HFFc6 (cell line): ENCODE results near the gene ZNF205. TPM values are rescaled to one million over a fixed set of nuclear protein-coding genes. Genes with fewer than 3 reads are reported as not detected.

ENCODE experiments used
- DNase-seq: peaks from one replicate; pipeline ENCODE4 v3.0.0-alpha.2; 2018
- H3K27ac Mint-ChIP-seq: 2 replicates; pipeline ENCODE4 v1.8.0; 2020; ENCODE audit warnings: mild to moderate bottlenecking, mixed read lengths
- H3K27me3 Mint-ChIP-seq: 2 replicates; pipeline ENCODE4 v1.8.0; 2021; ENCODE audit warnings: mild to moderate bottlenecking, moderate library complexity, mixed read lengths; ENCODE audit not compliant: insufficient read depth
- H3K36me3 Mint-ChIP-seq: 2 replicates; pipeline ENCODE4 v1.8.0; 2021; ENCODE audit warnings: low read depth, mixed read lengths
- H3K4me1 Mint-ChIP-seq: 2 replicates; pipeline ENCODE4 v1.8.0; 2020; ENCODE audit warnings: low read depth, mixed read lengths
- H3K4me3 Mint-ChIP-seq: 2 replicates; pipeline ENCODE4 v1.8.0; 2020; ENCODE audit warnings: mild to moderate bottlenecking, moderate library complexity, mixed read lengths
- H3K9me3 Mint-ChIP-seq: 2 replicates; pipeline ENCODE4 v1.8.0; 2020; ENCODE audit warnings: mild to moderate bottlenecking, mixed read lengths
- total RNA-seq, 6 experiments: library from RNA; stranded (reverse); fragmentation: NEBNext Ultra II Directional; extraction: Animal tissue kit (Norgen Biotek cat#: 25700); gene quantifications; 2 replicates in 1 of 6; 3 replicates in 5 of 6; pipeline ENCODE4 v1.2.3, GENCODE V29; 2021
- TF ChIP-seq, protein P1 (sequence below): fragments of 200-600 bp; sonication (generic); IDR thresholded peaks from 2 replicates; pipeline ENCODE4 v1.5.0; 2021; ENCODE audit warnings: antibody characterized with exemption, mild to moderate bottlenecking

Gene ZNF205
- total RNA-seq, 6 experiments from 2014 or later: 7.6 to 10.2 (median 9.5) TPM

DNA sequence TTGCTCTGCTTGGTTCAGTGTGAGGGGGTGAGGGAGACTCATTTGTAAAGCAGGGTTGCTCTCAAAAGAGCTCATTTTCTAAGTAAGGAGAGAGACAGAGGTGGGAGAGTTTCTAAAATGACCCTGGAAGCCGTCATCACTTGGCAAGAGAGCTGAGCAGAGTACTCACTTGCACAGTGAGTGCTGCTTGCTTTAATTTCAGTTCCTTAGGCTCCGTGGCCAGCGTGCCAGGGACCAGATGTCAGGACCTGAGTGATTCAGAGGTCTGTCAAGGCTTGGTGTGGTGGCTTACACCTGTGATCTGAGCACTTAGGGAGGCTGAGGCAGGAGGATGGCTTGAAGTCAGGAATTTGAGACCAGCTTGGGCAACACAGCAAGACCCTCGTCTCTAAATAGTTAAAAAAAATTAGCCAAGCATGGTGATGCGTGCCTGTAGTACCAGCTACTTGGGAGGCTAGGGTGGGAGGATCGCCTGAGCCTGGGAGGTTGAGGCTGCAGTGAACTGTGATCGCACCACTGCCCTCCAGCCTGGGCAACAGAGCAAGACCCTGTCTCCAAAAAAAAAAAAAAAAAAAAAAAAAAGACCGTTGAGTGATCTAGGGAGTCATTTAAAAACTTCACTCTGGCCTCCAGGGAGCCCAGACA lies 10.7 kb downstream of the ZNF205 start:
- H3K27me3 Mint-ChIP-seq: peaks cover 8% of the 10 kb centered on the region
- H3K27ac Mint-ChIP-seq: no peak overlapping the region
- no peak for DNase-seq

DNA sequence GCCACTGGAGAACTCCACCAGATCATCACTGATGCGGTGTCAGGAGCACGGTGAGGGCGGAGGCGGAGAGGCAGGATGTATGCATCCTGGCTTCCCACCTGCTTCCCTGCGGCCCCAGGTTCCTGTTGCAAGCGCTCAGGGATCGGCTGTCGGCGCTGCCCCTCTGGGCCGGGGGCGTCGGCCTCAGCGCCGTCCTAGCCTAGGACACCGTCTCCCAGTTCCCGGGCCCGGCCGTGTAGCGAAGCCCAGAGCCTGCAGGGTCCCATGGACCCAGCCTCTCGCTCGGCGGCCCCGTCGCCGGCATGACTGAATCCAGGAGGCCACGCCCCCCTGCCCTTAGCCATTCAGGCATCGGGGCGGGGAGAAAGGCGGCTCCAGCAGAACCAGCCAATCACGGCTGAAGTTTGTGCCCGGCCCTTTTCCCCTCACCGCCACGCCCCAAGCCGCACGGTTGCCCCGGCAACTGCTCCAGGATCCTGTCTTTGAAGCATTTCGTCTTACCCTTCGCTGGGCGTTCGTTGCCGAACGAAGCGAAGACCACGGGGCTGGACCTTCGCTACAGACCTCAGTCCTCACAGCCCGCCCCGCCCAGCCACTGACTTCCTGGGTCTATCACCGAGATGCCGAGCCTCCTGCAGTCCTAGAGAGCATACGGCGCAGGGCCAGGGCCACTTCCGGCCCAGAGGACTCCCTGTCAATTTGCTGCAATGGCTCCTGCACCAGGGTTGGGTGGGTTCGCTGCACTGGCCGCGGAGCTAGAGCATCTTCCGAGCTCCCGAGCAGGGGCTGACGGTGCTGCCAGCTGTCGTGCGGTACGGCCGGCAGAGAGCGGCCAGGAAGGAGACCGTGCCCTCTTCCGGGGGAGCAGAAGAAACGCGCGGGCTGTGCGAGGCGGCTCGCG lies 11.8 kb downstream of the ZNF205 start:
- TF ChIP-seq, protein P1, sequence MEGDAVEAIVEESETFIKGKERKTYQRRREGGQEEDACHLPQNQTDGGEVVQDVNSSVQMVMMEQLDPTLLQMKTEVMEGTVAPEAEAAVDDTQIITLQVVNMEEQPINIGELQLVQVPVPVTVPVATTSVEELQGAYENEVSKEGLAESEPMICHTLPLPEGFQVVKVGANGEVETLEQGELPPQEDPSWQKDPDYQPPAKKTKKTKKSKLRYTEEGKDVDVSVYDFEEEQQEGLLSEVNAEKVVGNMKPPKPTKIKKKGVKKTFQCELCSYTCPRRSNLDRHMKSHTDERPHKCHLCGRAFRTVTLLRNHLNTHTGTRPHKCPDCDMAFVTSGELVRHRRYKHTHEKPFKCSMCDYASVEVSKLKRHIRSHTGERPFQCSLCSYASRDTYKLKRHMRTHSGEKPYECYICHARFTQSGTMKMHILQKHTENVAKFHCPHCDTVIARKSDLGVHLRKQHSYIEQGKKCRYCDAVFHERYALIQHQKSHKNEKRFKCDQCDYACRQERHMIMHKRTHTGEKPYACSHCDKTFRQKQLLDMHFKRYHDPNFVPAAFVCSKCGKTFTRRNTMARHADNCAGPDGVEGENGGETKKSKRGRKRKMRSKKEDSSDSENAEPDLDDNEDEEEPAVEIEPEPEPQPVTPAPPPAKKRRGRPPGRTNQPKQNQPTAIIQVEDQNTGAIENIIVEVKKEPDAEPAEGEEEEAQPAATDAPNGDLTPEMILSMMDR: peak; percentile 41; the same call in 1 of the 2 replicates
- peak; percentile 93 for DNase-seq
- peaks cover 8% of the 10 kb centered on the region for H3K27me3 Mint-ChIP-seq
- H3K4me3 Mint-ChIP-seq: peak overlapping the region; percentile 96
- peaks cover 21% of the 10 kb centered on the region for H3K4me1 Mint-ChIP-seq
- H3K27ac Mint-ChIP-seq: peak overlapping the region; percentile 88
- H3K9me3 Mint-ChIP-seq: no peaks in the 10 kb centered on the region
- peaks cover 6% of the 10 kb centered on the region; the same call in 1 of the 2 replicates for H3K36me3 Mint-ChIP-seq

More for the DNA sequence above, 10.7 kb downstream of the ZNF205 start:
- Mint-ChIP-seq H3K9me3 (no peaks in the 10 kb centered on the region), H3K4me1 (peaks cover 18% of the 10 kb centered on the region), H3K4me3 (peak overlapping the region; percentile 96), H3K36me3 (peaks cover 6% of the 10 kb centered on the region; the same call in 1 of the 2 replicates)
- TF ChIP-seq, protein P1: no peak

DNA sequence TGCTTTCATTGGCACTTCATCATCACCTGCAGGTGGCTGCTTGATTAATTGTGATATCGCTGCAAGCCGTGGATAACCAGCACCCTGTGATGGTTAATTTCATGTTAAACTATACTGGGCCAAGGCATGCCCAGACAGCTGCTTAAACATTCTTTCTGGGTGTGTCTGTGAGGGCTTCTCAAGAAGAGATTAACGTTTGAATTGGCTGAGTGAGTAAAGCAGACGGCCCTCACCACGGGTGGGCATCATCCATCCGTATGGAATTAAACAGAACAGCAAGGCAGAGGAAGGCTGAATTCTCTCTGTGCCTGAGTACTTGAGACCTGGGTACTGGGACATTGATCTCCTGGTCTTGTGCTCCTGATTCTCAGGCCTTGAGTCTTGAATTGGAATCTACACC lies 15.4 kb downstream of the ZNF205 start:
- no peaks in the 10 kb centered on the region for H3K9me3 Mint-ChIP-seq
- H3K27ac Mint-ChIP-seq: no peak overlapping the region; the same call in 1 of the 2 replicates
- TF ChIP-seq, protein P1: no peak
- no peak overlapping the region for H3K4me3 Mint-ChIP-seq
- H3K4me1 Mint-ChIP-seq: peaks cover 29% of the 10 kb centered on the region
- peaks cover 10% of the 10 kb centered on the region; the same call in 1 of the 2 replicates for H3K36me3 Mint-ChIP-seq
- no peak for DNase-seq
- H3K27me3 Mint-ChIP-seq: peaks cover 8% of the 10 kb centered on the region

DNA sequence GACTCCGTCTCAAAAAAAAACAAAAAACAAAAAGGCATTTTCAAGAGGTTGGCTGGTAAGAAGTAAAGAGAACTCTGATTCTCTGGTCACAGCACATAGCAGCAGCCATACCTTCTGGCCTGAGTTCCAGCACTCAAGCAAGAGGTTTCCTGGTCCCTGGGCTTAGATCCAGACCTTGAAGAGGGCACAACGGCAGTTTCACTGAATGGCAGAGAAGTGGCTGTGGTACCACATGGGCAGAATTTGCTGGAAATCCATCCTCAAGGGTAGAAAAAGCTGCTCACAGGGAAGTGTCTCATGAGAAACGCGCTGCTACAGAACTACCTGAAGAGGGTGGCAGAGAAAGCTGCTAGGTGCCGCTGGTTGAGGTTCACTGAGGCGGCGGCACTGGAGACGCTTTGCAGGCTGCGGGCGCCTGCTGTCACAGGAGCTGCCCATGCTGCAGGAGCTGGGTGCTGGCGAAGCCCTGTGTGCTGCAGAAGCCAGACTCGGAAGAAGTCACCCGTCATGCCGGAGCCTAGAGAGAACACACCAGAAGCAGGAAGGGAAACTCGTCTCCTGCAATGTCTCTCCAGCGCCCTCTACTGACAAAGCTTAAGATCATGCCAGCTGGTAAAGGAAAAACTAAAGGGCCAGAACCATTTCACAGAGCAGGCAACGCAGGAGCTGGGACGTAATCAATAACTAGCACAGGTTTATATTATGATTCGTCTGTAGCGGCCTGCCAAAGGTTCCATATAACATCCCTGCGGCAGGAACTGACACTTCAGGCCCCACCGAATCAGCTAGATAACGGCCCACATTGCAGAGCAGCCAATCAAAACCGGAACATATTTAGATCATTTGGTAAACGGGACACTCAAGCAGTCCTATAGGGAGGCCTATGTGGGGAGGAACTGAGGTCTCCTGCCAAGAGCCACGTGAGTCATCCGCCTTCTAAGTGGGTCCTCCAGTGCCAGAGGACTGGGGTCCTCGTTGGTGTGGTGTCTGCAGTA lies 17.0 kb downstream of the ZNF205 start:
- peak; percentile 83 for DNase-seq
- Mint-ChIP-seq H3K9me3 (no peaks in the 10 kb centered on the region), H3K27me3 (peaks cover 3% of the 10 kb centered on the region; the same call in 1 of the 2 replicates), H3K4me1 (peaks cover 26% of the 10 kb centered on the region), H3K36me3 (peaks cover 16% of the 10 kb centered on the region; the same call in 1 of the 2 replicates), H3K27ac (peak overlapping the region; percentile 88), H3K4me3 (peak overlapping the region; percentile 81)
- TF ChIP-seq, protein P1: peak; percentile 91
